ENCODE data around the gene UXS1.

Gene UXS1

DNA sequence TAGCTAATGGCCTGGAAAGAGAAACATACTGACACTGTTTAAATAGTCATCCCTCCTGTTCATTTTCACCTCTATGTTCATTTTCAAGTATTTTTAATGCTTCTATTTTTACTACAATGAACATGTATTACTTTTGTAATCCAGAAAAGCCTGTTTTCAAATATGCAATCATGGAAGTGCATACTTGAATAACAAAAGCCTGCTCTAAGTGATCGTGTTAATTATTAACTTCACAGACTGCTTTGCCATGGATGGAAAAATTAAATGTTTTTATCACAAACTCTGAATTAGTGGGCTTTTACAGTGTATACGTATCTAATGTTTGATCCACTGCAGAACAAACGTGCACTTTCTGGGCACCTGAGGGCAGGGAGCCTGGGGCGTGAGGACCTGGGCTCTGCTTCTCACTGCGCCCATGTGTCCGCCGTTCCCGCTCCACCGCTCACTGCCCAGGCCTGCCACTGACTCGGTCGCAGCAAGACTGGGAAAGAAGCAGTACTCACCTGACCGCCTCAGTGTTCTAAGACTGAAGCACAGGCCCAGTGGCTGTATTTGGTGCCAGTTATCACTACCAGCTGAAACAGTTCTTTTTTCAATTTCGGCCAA is 80.6 kb downstream of the UXS1 start:
- DNase-seq (ENCODE audit: low read depth) = no peak
- TF ChIP-seq CTCF (IDR thresholded peaks at IDR 0.05; ENCODE audit: insufficient read depth, low read depth, low read length, missing control alignments) = no peak
- no peak overlapping the region for H3K4me3 ChIP-seq (ENCODE audit: low read depth, low read length)

DNA sequence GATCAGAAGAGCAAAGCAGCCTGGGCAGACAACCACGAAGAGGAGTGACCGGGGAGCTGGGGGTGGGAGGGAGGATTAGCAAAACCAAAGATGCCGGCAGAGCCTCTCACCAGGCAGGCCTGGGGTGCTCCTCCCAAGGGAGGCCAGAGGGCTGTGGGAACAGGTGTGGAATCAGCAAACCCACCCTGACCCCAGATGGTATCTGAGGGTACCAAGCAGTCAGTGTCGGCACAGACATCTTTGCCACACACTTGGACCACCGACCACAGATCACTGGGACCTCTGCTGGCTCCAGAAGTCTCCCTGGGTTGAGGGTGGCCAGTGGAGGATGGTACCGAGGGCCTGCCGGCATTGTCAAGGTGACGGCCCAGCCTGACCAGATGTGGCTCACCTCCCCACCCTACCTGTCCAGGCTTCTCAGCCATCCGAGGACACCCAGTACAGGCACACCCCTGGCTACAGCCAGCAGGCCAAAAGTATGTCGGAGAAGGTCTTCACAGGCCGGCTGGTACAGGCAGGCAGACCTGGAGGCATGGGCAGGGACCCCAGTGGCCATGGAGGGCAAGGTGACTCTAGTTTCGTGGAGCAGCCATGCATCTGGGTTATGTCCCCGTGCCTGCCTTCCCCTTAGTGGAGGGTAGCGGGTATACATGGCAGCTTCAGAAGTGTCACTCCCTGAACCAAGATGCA is 82.1 kb downstream of the UXS1 start:
- H3K4me3 ChIP-seq (ENCODE audit: low read depth, low read length) = no peak overlapping the region
- DNase-seq (ENCODE audit: low read depth) = no peak
- no peak for TF ChIP-seq CTCF (IDR thresholded peaks at IDR 0.05; ENCODE audit: insufficient read depth, low read depth, low read length, missing control alignments)

- H3K4me3 ChIP-seq (ENCODE audit: low read depth, low read length) = no peak overlapping the region
- no peak for TF ChIP-seq CTCF (IDR thresholded peaks at IDR 0.05; ENCODE audit: insufficient read depth, low read depth, low read length, missing control alignments)
- DNase-seq (ENCODE audit: low read depth) = no peak
Measured at GRCh38 chr2:106109675-106110424, 84.3 kb downstream of the UXS1 start.

DNA sequence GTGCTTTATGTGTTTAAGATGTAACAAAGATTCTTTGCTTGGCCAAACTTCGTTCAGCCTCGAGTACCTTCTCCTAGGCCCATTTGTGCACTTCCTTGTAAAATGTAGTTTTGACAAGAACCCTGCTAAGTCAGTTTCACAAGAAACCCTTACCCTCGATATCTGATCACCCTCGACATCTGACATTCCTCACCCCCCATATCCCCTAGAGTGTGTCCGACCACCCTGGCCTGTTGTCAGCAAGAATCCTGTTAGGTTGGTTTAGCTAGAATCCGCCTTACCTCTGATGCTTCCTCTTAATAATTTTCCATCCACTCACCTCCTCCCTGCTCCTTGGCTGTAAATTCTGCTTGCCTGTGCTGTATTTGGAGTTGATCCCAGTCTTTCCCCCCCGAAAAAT is 85.3 kb downstream of the UXS1 start:
- DNase-seq (ENCODE audit: low read depth) = no peak
- TF ChIP-seq CTCF (IDR thresholded peaks at IDR 0.05; ENCODE audit: insufficient read depth, low read depth, low read length, missing control alignments) = no peak
- H3K4me3 ChIP-seq (ENCODE audit: low read depth, low read length) = no peak overlapping the region

- TF ChIP-seq CTCF (IDR thresholded peaks at IDR 0.05; ENCODE audit: insufficient read depth, low read depth, low read length, missing control alignments) = no peak
- no peak for DNase-seq (ENCODE audit: low read depth)
- no peak overlapping the region for H3K4me3 ChIP-seq (ENCODE audit: low read depth, low read length)
Measured at GRCh38 chr2:106108351-106108750, 85.8 kb downstream of the UXS1 start.

DNA sequence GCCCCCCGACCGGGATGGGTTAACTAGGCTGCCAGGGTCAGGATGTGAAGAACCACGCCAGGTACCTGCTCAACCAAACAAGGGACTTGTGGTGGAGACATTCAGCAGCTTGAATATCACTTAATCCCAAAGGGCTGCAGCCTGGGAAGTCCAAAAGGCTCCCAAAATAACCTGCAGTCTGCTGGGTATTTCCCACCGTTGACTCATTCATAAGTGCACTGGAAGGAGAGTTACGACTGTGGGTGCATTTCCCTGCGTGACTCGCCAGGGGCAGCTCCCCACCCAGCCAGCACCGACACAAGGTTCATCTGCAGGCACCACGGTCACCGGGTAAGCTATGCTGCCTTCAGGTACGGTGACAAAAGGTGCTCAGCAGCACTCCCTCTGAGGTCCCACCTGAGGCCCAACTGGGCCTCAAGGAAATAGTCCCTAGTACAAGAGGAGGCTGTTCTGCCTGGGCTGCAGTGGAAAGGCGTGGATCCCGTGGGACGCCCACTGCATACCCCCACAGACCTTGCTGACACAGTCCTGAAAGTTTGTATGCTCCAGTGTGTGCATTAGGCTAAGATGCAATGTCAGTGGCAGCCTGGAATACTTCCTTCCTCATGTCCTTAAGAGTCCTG is 86.5 kb downstream of the UXS1 start:
- DNase-seq (ENCODE audit: low read depth) = peak; percentile 79
- TF ChIP-seq CTCF (IDR thresholded peaks at IDR 0.05; ENCODE audit: insufficient read depth, low read depth, low read length, missing control alignments) = peak; percentile 38
- no peak overlapping the region for H3K4me3 ChIP-seq (ENCODE audit: low read depth, low read length)
